ENCODE measurements around the gene LIPK.

The LIPK gene

GRCh38 chr10:88715517-88715916 is 9.5 kb downstream of the LIPK start:
- DNase-seq, result no peak

GRCh38 chr10:88721392-88721791 is 15.3 kb downstream of the LIPK start:
- no peak for DNase-seq

GRCh38 chr10:88725798-88726197 is 19.7 kb downstream of the LIPK start:
- no peak for DNase-seq

- no peak for DNase-seq
Observed at GRCh38 chr10:88728107-88728763, 22.2 kb downstream of the LIPK start.

- no peak for DNase-seq
Observed at GRCh38 chr10:88730864-88731263, 24.8 kb downstream of the LIPK start.

GRCh38 chr10:88731296-88731695 is 25.2 kb downstream of the LIPK start:
- DNase-seq, result no peak

- DNase-seq, result no peak
Observed at GRCh38 chr10:88733215-88733614, 27.2 kb downstream of the LIPK start.

- no peak for DNase-seq
Observed at GRCh38 chr10:88735661-88736060, 29.6 kb downstream of the LIPK start.

GRCh38 chr10:88741921-88742320 is 35.9 kb downstream of the LIPK start:
- DNase-seq, result peak in 3 of 56 donors; percentile 2 to 19 (median 5)

- DNase-seq, result no peak
Observed at GRCh38 chr10:88742448-88742847, 36.4 kb downstream of the LIPK start.

GRCh38 chr10:88744002-88744401 is 38.0 kb downstream of the LIPK start:
- no peak for DNase-seq

GRCh38 chr10:88745633-88746032 is 39.6 kb downstream of the LIPK start:
- no peak for DNase-seq

- no peak for DNase-seq
Observed at GRCh38 chr10:88754287-88754686, 48.2 kb downstream of the LIPK start.

GRCh38 chr10:88755753-88756152 is 49.7 kb downstream of the LIPK start:
- no peak for DNase-seq

- no peak for DNase-seq
Observed at GRCh38 chr10:88756660-88757059, 50.6 kb downstream of the LIPK start.

GRCh38 chr10:88759366-88760101 is 53.5 kb downstream of the LIPK start, which contains the start of gene LIPN:
TSS of gene LIPN (plus strand) at chr10:88760020. CDS start at chr10:88761406, 1,386 bp downstream.
- DNase-seq, result peak in 1 of 56 donors; percentile 4

- no peak for DNase-seq
Observed at GRCh38 chr10:88762906-88763305, 56.9 kb downstream of the LIPK start.

GRCh38 chr10:88763441-88763840 is 57.4 kb downstream of the LIPK start:
- DNase-seq, result no peak

GRCh38 chr10:88764110-88764509 is 58.1 kb downstream of the LIPK start:
- DNase-seq, result no peak

- DNase-seq, result no peak
Observed at GRCh38 chr10:88765816-88766215, 59.8 kb downstream of the LIPK start.

GRCh38 chr10:88769384-88769783 is 63.3 kb downstream of the LIPK start:
- no peak for DNase-seq

GRCh38 chr10:88781206-88781605 is 75.2 kb downstream of the LIPK start:
- no peak for DNase-seq

- DNase-seq, result no peak
Observed at GRCh38 chr10:88782222-88782621, 76.2 kb downstream of the LIPK start.

Data from nucleus accumbens (tissue), 56 donors.